Duodenal mucosa (tissue), 2 donors: ENCODE data around the gene ADAMTSL3.

Experiments
- H3K27ac ChIP-seq: one replicate; pipeline ENCODE4 v1.7.0; 2013; ENCODE audit warnings: low read depth, low read length
- H3K27me3 ChIP-seq, 2 donors: one replicate each; pipeline ENCODE4 v1.7.0; 2013; ENCODE audit warnings: low read length in 2 of 2, control low read depth in 1 of 2; ENCODE audit not compliant: insufficient read depth in 2 of 2, control insufficient read depth in 1 of 2
- H3K36me3 ChIP-seq, 2 donors: one replicate each; pipeline ENCODE4 v1.7.0; 2013; ENCODE audit warnings: low read length in 2 of 2, control low read depth in 1 of 2; ENCODE audit not compliant: insufficient read depth in 2 of 2, control insufficient read depth in 1 of 2
- H3K4me1 ChIP-seq, 2 donors: one replicate each; pipeline ENCODE4 v1.7.0; 2013; ENCODE audit warnings: low read length in 2 of 2, control low read depth in 1 of 2; ENCODE audit not compliant: insufficient read depth in 2 of 2, control insufficient read depth in 1 of 2
- H3K4me3 ChIP-seq, 2 donors: one replicate each; pipeline ENCODE4 v1.7.0; 2013; ENCODE audit warnings: low read length in 2 of 2, low read depth in 1 of 2
- H3K9ac ChIP-seq, 2 donors: one replicate each; pipeline ENCODE4 v1.7.0; 2013; ENCODE audit warnings: low read length in 2 of 2, low read depth in 1 of 2
- H3K9me3 ChIP-seq, 2 donors: one replicate each; pipeline ENCODE4 v1.7.0; 2013; ENCODE audit warnings: low read length in 2 of 2, control low read depth in 1 of 2; ENCODE audit not compliant: control insufficient read depth in 1 of 2

The ADAMTSL3 gene, protein sequence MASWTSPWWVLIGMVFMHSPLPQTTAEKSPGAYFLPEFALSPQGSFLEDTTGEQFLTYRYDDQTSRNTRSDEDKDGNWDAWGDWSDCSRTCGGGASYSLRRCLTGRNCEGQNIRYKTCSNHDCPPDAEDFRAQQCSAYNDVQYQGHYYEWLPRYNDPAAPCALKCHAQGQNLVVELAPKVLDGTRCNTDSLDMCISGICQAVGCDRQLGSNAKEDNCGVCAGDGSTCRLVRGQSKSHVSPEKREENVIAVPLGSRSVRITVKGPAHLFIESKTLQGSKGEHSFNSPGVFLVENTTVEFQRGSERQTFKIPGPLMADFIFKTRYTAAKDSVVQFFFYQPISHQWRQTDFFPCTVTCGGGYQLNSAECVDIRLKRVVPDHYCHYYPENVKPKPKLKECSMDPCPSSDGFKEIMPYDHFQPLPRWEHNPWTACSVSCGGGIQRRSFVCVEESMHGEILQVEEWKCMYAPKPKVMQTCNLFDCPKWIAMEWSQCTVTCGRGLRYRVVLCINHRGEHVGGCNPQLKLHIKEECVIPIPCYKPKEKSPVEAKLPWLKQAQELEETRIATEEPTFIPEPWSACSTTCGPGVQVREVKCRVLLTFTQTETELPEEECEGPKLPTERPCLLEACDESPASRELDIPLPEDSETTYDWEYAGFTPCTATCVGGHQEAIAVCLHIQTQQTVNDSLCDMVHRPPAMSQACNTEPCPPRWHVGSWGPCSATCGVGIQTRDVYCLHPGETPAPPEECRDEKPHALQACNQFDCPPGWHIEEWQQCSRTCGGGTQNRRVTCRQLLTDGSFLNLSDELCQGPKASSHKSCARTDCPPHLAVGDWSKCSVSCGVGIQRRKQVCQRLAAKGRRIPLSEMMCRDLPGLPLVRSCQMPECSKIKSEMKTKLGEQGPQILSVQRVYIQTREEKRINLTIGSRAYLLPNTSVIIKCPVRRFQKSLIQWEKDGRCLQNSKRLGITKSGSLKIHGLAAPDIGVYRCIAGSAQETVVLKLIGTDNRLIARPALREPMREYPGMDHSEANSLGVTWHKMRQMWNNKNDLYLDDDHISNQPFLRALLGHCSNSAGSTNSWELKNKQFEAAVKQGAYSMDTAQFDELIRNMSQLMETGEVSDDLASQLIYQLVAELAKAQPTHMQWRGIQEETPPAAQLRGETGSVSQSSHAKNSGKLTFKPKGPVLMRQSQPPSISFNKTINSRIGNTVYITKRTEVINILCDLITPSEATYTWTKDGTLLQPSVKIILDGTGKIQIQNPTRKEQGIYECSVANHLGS (N-terminal part only)

DNA sequence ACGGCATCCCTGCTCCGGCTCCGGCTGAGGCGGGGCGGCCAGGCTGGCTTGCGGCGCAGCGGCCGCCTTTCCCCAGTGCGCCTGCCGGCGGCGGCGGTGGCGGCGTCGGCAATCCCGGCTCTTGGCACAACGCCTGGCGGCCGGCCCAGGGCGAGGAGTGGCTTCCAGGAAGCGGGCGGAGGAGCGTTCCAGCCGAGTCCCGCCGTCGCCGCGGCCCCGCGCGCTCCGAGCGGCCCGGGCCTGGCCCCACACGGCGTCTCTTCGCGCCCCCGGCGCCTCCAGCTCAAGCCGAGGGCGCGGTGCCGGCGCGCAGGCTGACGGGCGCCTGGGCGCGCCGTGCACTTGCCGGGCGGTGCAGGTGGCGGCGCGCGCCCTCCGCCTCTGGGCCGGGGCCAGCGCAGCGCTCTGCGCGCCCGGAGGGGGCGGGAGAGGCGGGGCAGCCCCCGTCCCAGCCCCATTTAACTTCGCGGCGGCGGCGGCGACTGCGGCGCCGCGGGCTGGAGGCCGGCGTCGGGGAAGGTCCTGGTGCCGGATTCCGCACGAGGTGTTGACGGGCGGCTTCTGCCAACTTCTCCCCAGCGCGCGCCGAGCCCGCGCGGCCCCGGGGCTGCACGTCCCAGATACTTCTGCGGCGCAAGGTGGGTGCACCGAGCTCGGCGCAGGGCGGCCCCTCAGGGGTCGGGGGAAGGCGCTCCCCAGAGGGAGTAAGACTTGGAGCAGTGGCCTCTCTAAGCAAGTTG is at the start of gene ADAMTSL3:
ADAMTSL3 (plus strand) TSS at position 485 of the 740 bp plus-strand sequence. CDS start 1,639 bp downstream, outside the sequence.
- H3K9ac ChIP-seq: no peak within 1 kb of the TSS
- H3K9me3 ChIP-seq: no peaks in the 10 kb centered on the region
- no peaks in the 10 kb centered on the region for H3K36me3 ChIP-seq
- peaks cover 7 to 8% of the 10 kb centered on the region in 2 donors for H3K27me3 ChIP-seq
- H3K4me1 ChIP-seq: no peaks in the 10 kb centered on the region
- H3K4me3 ChIP-seq: peak within 1 kb of the TSS in 1 of 2 donors; percentile 40
- no peak within 1 kb of the TSS for H3K27ac ChIP-seq

DNA sequence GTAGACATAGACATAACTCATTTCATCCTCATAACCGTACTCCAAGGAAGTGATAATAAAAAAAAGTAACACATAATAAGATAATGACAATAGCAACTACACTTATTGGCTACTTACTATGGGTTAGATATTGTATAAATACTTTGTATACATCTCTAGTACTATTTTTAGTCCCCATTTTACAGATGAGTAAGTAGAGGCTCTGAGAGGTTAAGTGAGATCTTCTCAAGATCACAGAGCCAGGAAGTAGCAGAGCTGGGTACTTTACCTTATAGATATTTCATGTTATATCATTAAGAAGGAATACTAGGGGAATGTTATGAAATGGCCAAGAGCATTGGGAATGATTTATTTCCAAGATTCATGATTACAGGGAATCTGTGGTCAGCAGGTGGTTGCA is 49.4 kb upstream of the ADAMTSL3 start:
- no peaks in the 10 kb centered on the region for H3K9me3 ChIP-seq
- no peak overlapping the region for H3K9ac ChIP-seq
- H3K36me3 ChIP-seq: no peaks in the 10 kb centered on the region
- no peaks in the 10 kb centered on the region for H3K4me1 ChIP-seq
- H3K27ac ChIP-seq: no peak overlapping the region
- H3K4me3 ChIP-seq: no peak overlapping the region
- no peaks in the 10 kb centered on the region for H3K27me3 ChIP-seq

DNA sequence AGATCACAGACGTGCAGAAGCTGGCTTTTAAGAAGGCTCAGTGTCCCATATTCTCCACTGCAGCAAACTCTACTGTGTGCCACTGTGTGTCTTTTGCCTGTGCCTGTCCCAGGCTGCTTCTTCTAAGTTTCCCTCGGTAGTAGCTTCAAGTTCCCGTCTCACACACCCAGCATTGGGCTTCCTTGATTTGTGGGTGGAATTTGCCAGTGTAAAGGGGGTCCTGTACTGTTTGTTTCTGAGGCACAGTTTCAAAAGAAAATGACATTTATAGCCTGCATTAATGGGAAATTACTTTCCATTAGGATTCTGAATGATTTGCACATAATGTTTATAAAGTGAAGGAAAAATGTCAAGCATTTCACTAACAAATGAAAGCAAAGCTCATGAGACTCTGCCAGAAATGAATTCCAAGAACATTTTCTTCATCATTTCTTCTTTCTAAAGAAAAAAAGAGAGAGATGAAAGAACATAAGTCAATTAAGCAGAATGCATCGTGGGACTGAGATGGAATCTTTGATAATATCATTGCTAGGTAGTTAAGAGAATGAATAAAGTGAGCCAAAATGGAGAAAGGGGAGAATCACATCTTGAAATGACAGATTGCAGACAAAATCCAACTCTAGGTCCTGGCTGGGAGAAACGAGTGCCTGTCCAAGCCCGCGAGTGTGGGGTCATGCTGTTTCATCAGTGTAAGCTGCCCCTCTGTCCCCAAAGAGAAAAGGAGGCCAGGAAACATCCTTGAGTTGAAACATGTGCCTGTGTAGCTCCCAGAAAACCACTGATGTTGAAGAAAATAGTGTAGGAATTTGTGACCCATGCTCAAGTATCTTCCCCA is 48.6 kb upstream of the ADAMTSL3 start:
- no peak overlapping the region for H3K27ac ChIP-seq

DNA sequence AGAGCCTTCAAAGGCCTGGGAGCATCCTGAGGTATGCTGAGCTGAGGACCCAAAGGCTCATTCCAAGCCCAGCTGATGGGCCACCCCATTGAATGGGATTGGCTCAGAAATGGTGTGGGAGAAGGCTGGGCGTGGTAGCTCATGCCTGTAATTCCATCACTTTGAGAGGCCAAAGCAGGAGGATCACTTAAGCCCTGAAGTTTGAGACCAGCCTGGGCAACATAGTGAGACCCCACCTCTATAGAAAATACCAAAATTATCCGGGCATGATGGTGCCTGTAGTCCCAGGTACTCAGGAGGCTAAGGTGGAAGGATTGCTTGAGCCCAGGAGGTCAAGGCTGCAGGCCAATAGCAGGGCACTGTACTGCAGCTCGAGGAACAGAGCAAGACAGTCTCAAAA is 43.8 kb upstream of the ADAMTSL3 start:
- Histone ChIP-seq H3K4me3 (no peak overlapping the region), H3K36me3 (no peaks in the 10 kb centered on the region), H3K9me3 (no peaks in the 10 kb centered on the region), H3K27me3 (no peaks in the 10 kb centered on the region), H3K27ac (no peak overlapping the region), H3K4me1 (no peaks in the 10 kb centered on the region), H3K9ac (no peak overlapping the region)

More for the DNA sequence above, 48.6 kb upstream of the ADAMTSL3 start:
- H3K4me3 ChIP-seq: no peak overlapping the region
- H3K9me3 ChIP-seq: no peaks in the 10 kb centered on the region
- no peaks in the 10 kb centered on the region for H3K27me3 ChIP-seq
- H3K36me3 ChIP-seq: no peaks in the 10 kb centered on the region
- H3K4me1 ChIP-seq: no peaks in the 10 kb centered on the region
- H3K9ac ChIP-seq: no peak overlapping the region

DNA sequence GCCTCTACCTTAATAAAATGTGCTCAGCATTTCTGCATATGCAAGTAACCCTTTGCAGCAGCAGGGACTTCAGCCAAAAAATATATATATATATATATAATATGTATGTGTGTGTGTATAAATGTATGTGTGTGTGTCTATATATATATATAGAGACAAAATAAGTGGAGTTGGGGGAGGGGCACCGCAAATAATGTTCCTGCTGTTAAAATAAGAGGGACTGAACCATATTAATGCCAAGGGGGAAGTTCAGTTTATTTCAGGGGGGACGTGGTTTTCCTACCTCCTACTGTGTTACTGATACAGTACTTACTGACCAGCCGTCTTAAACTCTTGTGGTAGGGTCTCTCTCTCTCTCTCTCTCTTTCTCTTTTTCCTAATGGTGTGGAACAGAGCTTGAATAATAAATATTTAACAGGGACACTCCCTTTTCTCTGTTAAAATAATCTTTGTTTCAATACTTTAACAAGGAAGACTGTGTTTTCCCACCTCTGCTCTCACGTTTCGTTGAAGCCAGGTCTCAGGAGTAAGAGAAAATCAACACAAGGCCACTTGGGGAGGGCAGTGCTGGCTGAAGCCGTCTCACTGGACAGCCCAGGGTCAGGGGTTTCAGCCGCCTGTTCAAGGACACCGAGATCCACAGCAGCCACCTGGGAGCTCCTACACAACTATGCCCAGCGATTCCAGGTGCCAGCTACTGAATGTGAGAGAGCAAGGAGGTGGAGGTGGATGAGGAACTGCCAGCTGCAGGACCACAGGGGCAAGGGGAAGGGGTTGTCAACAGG is 42.8 kb upstream of the ADAMTSL3 start:
- no peaks in the 10 kb centered on the region for H3K27me3 ChIP-seq
- H3K36me3 ChIP-seq: no peaks in the 10 kb centered on the region
- no peaks in the 10 kb centered on the region for H3K9me3 ChIP-seq
- no peaks in the 10 kb centered on the region for H3K4me1 ChIP-seq
- no peak overlapping the region for H3K27ac ChIP-seq
- H3K4me3 ChIP-seq: no peak overlapping the region
- H3K9ac ChIP-seq: no peak overlapping the region

DNA sequence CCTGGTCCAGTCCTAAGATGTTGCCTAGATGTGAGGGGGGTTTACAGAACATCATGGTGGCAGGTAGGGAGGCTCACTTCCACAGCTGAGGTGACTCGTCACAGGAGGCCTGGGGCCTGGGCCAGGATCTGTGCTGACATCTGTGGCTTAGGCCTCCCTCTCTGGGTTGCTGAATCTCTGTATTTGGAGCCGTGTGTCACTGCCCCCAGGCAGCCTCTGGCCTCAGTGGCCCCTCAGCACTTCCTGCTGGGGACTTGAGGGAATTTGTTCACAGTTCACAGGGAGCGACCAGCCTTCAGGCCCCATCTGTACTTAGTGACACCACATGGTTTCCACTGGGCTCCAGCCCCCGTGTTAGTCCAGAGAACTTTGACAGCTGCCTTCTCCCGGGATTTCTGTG is 41.7 kb upstream of the ADAMTSL3 start:
- Histone ChIP-seq H3K4me1 (no peaks in the 10 kb centered on the region), H3K9me3 (no peaks in the 10 kb centered on the region), H3K9ac (no peak overlapping the region), H3K4me3 (no peak overlapping the region), H3K27me3 (no peaks in the 10 kb centered on the region), H3K36me3 (no peaks in the 10 kb centered on the region), H3K27ac (no peak overlapping the region)

DNA sequence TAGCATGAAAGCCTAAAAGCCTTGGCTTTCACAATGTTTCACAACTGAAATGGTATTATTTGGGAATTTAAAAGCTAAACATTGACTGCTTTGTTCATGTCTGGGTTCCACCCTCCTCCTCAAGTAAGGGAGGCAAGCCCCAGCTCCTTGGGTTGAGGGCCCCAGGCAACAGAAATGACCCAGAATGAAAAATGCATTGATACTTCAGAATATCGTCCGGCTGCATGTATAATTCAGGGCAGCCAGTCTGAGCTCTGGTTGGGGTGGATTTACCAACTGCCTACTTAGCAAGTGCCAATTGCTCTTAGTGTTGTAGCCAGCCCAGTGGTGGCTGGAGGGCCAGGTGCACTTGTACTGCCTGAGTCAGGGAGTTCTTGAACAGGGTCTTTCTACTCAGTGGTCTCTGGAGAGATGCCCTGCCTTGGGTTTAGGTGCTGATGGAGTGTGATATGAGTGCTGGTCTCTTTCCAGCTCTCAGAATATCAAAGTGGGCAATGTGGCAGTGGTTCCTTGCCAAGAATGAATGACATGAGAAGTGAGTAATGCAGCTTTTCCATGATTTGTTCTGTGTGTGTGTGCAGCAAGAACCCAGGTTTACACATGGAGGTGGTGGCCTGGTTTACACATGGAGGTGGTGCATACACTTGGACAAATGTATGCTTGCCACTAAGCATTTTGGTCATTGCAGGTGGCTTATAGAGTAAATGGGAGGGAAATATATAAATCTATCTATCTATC is 40.9 kb upstream of the ADAMTSL3 start:
- Histone ChIP-seq H3K9me3 (no peaks in the 10 kb centered on the region), H3K27me3 (no peaks in the 10 kb centered on the region), H3K4me3 (no peak overlapping the region), H3K9ac (no peak overlapping the region), H3K27ac (no peak overlapping the region), H3K4me1 (no peaks in the 10 kb centered on the region), H3K36me3 (no peaks in the 10 kb centered on the region)

DNA sequence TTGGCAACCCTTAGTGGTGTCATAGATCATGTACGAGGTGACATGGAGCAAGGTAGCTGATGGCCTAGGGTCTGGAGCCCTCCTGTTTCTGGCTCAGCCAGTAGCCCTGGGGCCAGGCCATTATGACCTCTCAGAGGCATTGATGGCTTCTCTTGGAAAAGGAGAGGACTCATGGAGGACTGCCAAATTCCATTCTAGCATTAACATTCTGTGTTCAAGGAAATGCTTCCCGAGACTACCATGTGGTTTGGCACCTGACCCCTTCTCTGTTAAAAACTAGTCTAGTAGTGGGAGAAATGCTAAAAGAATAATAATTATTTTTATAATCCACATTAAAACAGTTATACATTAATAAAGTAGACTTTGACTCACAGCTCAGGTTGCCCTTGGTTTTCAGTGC is 40.2 kb upstream of the ADAMTSL3 start:
- Histone ChIP-seq H3K4me3 (no peak overlapping the region), H3K4me1 (no peaks in the 10 kb centered on the region), H3K27ac (no peak overlapping the region), H3K9me3 (no peaks in the 10 kb centered on the region), H3K9ac (no peak overlapping the region), H3K27me3 (no peaks in the 10 kb centered on the region), H3K36me3 (no peaks in the 10 kb centered on the region)
